Large intestine (tissue), 12 donors: Measurements from ENCODE around the gene RSPH10B. TPM values are rescaled to one million over a fixed set of nuclear protein-coding genes. Genes with fewer than 3 reads are reported as not detected.
"Not testable (repeated sequence)": the region's sequence is repeated elsewhere in the genome, so short reads cannot be mapped to it uniquely, and the experiment has no call there.

ENCODE experiments used
- DNase-seq, 2 donors: peaks; one replicate each; pipeline versions ENCODE4 v3.0.0 to v3.0.0-alpha.2; 2013
- H3K27ac ChIP-seq: one replicate; pipeline ENCODE4 v1.5.1; 2013; ENCODE audit warnings: low read length
- H3K27me3 ChIP-seq: 2 replicates; pipeline ENCODE4 v1.6.1; 2013; ENCODE audit warnings: low read length; ENCODE audit not compliant: control insufficient read depth, insufficient read depth
- H3K36me3 ChIP-seq: 2 replicates; pipeline ENCODE4 v1.6.1; 2013; ENCODE audit warnings: low read length; ENCODE audit not compliant: control insufficient read depth, insufficient read depth
- H3K4me1 ChIP-seq: one replicate; pipeline ENCODE4 v1.6.1; 2013; ENCODE audit warnings: low read length; ENCODE audit not compliant: control insufficient read depth, insufficient read depth
- H3K4me3 ChIP-seq: one replicate; pipeline ENCODE4 v1.5.1; 2013; ENCODE audit warnings: low read length
- H3K9me3 ChIP-seq: one replicate; pipeline ENCODE4 v1.6.1; 2013; ENCODE audit warnings: mild to moderate bottlenecking, low read depth, low read length, moderate library complexity; ENCODE audit not compliant: control insufficient read depth
- WGBS: methylation state at CpG from one replicate; pipeline ENCODE4 v1.1.5; 2013; ENCODE audit warnings: low lambda C conversion rate; ENCODE audit not compliant: insufficient coverage; 5-methylcytosine and 5-hydroxymethylcytosine counted together
- long read RNA-seq, 11 donors: transcript quantifications; one replicate each; lab custom pipeline, GENCODE V29; 2026
- polyA plus RNA-seq: library from polyadenylated mRNA; unstranded; fragments of 120-200 nt; gene quantifications from one replicate; pipeline ENCODE4 v1.2.1, GENCODE V29; 2013

RSPH10B gene
- polyA plus RNA-seq: 0.52 TPM
- long read RNA-seq, donor 1, partial matches to known transcripts: 8 of 8 reads
- long read RNA-seq, donor 1, other reads (novel, unspliced or antisense): 0 of 8 reads
- long read RNA-seq, donor 2, partial matches to known transcripts: 40 of 79 reads
- long read RNA-seq, donor 2, other reads (novel, unspliced or antisense): 39 of 79 reads
- long read RNA-seq, donor 3: 0 reads
- long read RNA-seq, donor 4: 0 reads
- long read RNA-seq, donor 5: 0 reads
- long read RNA-seq, donor 6: 0 reads
- long read RNA-seq, donor 7: 0 reads
- long read RNA-seq, donor 8: 0 reads
- long read RNA-seq, donor 9: 0 reads
- long read RNA-seq, donor 10, partial matches to known transcripts: 66 of 93 reads
- long read RNA-seq, donor 10, other reads (novel, unspliced or antisense): 27 of 93 reads
- long read RNA-seq, donor 11: 0 reads

DNA sequence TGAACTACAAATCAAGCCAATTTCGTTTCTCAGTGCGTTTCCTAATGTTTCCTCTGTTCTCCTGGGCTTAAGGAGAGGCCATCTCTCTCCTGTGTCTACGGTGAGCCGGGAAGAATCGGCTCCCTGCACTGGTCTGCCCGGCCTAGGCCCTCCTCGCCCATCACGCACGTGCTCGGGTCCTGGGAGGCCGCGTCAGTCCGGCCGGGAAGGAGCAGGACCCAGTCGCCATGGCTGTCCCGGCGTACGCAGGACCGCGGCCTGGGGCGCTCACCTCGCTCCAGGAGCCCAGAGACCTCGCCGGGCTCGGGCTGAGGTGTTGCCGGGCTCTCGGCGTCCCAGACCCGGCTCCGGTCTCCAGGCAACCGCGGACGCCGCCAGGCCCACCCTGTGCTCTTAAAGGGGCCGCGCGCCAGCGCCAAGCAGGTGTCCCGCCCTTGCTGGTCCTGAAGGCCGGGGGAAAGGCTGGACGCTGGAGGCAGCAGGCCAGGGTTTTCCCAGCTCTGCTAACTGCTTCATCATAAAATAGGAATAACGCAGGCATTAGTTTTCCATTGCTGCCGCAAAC, at the start of gene RSPH10B:
Gene RSPH10B (minus strand): TSS at position 343 of the 565 bp plus-strand sequence. CDS start 3,573 bp downstream, outside the sequence.
- no CpG with 5 or more reads among the region's 43 CpGs for WGBS
- H3K4me3 ChIP-seq, H3K4me1 ChIP-seq, H3K27me3 ChIP-seq, H3K27ac ChIP-seq, H3K9me3 ChIP-seq, H3K36me3 ChIP-seq: not testable (repeated sequence)
- DNase-seq: peak in 1 of 2 donors; percentile 2

DNA sequence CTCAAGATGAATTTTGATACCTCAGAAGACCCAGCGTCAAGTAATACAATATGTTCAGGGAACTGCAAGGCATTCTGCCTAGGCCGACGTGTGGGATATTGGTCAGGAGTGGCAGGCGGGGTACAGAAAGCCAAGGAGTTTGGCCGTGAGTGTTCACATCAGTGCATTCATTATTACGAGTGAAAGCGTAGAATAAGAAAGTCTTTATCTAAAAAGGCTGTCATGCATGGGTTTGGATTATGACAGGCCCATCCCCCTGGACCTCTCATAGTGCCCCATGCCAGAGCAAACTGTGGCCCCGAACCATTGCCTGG, 46.1 kb upstream of the RSPH10B start:
- no peak overlapping the region for H3K27ac ChIP-seq
- DNase-seq: no peak
- H3K9me3 ChIP-seq: no peaks in the 10 kb centered on the region
- peaks cover 53% of the 10 kb centered on the region for H3K36me3 ChIP-seq
- H3K27me3 ChIP-seq: no peaks in the 10 kb centered on the region
- H3K4me1 ChIP-seq: peaks cover 8% of the 10 kb centered on the region
- no peak overlapping the region for H3K4me3 ChIP-seq
- WGBS: no CpG with 5 or more reads among the region's 8 CpGs

DNA sequence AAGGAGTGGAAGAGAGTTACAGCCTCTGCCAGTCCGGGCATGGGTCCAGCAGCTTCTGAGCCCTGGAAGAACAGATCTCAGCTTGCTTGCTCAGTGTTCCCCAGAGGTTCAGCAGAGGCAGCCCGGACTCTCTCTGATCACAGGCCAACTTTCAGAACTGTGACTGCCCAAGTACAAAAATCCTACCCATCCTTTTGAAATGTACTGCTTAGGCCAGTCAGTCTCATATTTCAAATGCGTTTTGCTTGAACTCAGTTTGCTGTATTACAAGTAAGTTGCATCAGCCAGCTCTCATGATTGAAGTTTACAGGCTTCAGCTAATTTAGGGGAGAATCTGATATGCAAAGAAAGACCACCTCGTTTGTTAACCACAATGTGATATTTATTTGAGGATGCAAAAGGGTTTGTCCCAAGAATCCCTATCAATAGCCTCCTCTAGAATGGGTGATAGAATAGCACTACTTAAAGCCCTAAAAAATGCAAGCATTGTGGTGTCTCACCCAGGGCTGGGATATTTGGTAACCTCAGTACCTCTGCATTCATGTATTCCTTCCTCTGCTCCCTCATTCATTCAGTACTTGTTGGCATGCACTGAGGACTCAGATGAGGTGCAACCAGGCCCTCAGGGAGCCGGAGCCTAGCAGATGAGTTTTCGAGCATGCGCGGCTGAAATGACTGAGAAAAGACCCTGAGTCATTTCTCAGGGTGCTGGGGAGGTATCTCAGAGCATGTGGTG, 45.6 kb upstream of the RSPH10B start:
- H3K27me3 ChIP-seq: no peaks in the 10 kb centered on the region
- H3K4me1 ChIP-seq: peaks cover 8% of the 10 kb centered on the region
- no peak for DNase-seq
- H3K36me3 ChIP-seq: peaks cover 48% of the 10 kb centered on the region
- WGBS: no CpG with 5 or more reads among the region's 8 CpGs
- no peak overlapping the region for H3K4me3 ChIP-seq
- H3K9me3 ChIP-seq: no peaks in the 10 kb centered on the region
- H3K27ac ChIP-seq: no peak overlapping the region

DNA sequence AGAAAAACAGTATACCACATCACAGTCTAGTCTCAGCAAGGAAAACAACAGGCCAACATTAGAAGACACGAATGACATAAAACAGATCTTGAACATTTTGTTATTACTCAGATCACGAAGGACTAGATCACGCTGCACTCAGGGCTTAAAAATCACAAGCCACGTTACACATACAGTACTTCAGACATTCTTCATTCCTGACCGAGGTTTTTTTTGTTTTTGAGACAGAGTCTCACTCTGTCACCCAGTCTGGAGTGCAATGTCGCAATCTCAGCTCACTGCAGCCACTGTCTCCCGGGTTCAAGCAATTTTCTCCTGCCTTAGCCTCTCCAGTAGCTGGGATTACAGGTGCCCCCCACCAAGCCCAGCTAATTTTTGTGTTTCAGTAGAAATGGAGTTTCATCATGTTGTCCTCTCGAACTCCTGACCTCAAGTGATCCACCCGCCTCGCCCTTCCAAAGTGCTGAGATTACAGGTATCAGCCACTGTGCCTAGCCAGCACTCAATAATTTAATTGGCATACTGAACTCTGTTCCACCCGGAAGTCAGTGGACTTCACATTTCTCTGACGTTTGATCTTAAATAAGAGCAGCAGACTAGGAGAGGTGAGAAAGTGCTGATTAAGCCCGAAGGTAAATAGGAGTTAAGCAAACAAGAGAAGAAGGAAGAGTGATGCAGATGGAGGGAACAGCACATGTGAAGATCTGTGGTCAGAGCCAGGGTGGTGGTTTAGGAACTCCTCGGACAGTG, 42.0 kb upstream of the RSPH10B start:
- Histone ChIP-seq H3K36me3 (peaks cover 28% of the 10 kb centered on the region), H3K4me1 (peaks cover 8% of the 10 kb centered on the region), H3K9me3 (no peaks in the 10 kb centered on the region), H3K4me3 (no peak overlapping the region), H3K27me3 (no peaks in the 10 kb centered on the region), H3K27ac (peak overlapping the region; percentile 87)
- peak; percentile 86 to 93 for DNase-seq
- WGBS: 50% methylated on average over 6 of the region's 14 CpGs

DNA sequence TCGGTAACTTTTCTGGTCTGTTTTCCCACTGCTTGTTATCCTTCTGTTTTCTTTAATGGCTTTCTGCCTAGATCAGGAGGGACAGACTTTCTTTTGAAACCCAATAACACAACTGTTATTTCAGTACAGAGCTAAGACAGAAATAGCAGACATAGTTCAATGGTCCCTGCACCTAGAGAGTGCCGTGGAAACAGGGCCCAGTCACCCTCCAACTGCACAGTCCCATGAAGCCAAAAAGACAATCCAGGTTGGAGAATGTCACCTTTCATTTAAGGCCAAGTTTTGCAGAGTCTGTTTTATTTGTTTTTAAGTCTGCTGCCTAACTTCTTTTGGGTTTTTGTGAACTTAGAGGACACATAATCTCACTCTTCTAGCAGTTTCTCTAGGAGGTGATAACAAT, 41.1 kb upstream of the RSPH10B start:
- no CpG with 5 or more reads among the region's 2 CpGs for WGBS
- DNase-seq: no peak
- peak overlapping the region; percentile 87 for H3K27ac ChIP-seq
- peaks cover 19% of the 10 kb centered on the region for H3K36me3 ChIP-seq
- no peak overlapping the region for H3K4me3 ChIP-seq
- peaks cover 8% of the 10 kb centered on the region for H3K4me1 ChIP-seq
- H3K9me3 ChIP-seq: no peaks in the 10 kb centered on the region
- H3K27me3 ChIP-seq: no peaks in the 10 kb centered on the region

DNA sequence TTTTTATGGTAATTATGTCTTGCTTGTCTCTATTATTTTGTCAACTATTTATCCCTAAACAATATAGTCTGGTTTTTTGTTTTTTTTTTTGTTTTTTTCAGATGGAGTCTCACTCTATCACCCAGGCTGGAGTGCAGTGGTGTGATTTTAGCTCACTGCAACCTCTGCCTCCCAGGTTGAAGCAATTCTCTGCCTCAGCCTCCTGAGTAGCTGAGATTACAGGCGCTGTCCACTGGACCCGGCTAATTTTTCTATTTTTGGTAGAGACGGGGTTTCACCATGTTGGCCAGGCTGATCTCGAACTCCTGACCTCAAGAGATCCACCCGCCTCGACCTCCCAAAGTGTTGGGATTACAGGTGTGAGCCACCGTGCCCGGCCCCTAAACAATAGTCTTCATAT, 39.9 kb upstream of the RSPH10B start:
- not testable (repeated sequence) for H3K4me1 ChIP-seq, H3K27ac ChIP-seq, H3K36me3 ChIP-seq, H3K27me3 ChIP-seq, DNase-seq, H3K4me3 ChIP-seq, H3K9me3 ChIP-seq
- no CpG with 5 or more reads among the region's 8 CpGs for WGBS

DNA sequence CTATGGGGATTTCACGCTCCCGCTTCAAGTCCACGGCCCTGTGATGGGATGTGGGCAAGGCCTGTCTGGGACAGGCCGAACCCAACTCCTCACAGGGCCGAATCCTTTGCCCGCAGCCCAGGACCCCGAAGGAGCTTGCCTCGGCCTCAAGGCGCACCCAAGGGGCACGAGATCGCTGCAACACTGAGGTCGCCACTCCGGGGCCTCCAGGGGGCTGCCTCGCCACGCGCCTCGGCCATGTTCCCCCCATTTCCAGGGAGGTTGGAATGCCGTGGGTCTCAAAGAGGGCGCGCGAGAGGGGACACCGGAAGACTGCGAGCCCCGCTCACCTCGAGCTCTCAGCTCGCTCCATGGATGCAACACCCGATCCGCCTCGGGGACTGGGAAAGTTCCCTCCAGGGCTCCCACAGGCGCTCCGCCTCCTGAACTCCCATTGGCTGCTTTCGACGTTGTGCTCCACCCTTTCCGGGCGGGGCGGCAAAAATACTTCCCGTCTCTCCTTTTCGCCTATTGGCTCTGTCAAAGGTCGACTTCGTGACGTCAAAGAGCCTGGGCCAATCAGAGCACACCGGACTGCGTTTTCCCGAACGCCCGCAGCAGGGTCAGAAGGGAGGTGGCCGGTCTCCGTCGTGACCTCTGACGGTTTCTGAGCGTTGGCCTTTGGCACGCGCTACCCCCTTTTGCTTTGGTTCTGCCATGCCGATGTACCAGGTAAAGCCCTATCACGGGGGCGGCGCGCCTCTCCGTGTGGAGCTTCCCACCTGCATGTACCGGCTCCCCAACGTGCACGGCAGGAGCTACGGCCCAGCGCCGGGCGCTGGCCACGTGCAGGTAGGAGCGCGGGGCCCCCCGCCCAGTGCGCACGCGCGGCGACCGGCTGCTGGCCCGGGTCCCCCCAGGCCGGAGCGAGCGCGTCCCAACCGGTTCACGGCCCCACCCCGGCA, 38.5 kb upstream of the RSPH10B start, which contains the start of the genes AIMP2 and PMS2:
Gene AIMP2 (plus strand): TSS at position 605 of the 944 bp plus-strand sequence. CDS start 92 bp downstream, at position 697.
Gene PMS2 (minus strand): TSS at position 382 of the 944 bp plus-strand sequence. CDS start 30 bp downstream, at position 352.
- H3K9me3 ChIP-seq: no peaks in the 10 kb centered on the region
- 0% methylated on average over 2 of the region's 84 CpGs for WGBS
- H3K4me1 ChIP-seq: peaks cover 8% of the 10 kb centered on the region
- H3K4me3 ChIP-seq: peak within 1 kb of the TSS; percentile 78
- H3K27me3 ChIP-seq: no peaks in the 10 kb centered on the region
- DNase-seq: peak; percentile 99 to 100
- H3K36me3 ChIP-seq: peaks cover 6% of the 10 kb centered on the region
- H3K27ac ChIP-seq: peak within 1 kb of the TSS; percentile 80

DNA sequence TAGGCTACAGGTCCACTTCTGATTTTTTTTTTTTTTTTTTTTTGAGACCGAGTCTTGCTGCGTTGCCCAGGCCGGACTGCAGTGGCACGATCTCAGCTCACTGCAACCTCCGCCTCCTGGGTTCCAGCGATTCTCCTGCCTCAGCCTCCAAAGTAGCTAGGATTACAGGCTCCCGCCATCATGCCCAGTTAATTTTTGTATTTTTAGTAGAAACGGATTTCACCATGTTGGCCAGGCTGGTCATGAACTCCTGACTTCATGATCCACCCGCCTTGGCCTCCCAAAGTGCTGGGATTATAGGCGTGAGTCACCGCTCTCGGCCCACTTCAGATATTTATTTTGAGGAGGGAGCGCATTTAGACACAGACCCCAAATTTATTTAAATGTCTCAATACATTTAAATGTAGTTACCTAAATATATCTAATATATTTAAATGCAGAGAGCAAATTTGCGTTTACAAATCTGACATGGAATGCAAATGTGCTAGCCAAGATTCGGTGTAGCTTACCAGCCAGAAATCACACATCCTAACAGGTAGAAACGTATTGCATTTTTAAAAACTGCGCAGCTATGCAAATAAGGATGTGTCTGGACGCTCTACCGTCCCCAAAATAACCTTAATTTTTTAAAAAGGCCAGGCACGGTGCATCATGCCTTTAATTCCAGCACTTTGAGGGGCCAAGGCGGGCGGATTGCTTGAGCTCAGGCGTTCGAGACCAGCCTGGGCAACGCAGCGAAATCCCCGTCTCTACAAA, 37.5 kb upstream of the RSPH10B start:
- H3K4me1 ChIP-seq, H3K36me3 ChIP-seq, DNase-seq, H3K27ac ChIP-seq, H3K9me3 ChIP-seq, H3K27me3 ChIP-seq: not testable (repeated sequence)
- 100% methylated on average over 1 of the region's 27 CpGs for WGBS
- peak overlapping the region; percentile 78 for H3K4me3 ChIP-seq

DNA sequence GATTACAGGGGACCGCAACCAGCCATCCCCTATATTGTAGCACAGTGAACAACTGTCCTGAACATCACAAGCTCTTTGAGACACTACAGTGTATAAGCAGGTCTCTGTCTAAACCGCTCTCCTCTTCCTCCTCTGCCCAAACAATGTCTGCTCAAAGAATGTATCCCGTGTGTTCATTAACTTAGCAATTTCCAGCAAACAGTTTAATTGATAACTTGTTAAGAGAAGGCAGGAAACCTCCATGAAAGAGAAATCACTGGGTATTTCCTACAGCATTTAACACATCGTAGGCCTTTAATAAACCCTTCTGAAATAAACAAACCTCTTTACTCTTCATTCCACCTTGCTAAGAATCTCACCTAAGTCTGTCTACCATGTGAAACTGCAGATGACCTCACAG, 36.9 kb upstream of the RSPH10B start:
- Histone ChIP-seq H3K27me3 (no peaks in the 10 kb centered on the region), H3K27ac (no peak overlapping the region), H3K9me3 (no peaks in the 10 kb centered on the region), H3K4me3 (no peak overlapping the region), H3K36me3 (peaks cover 9% of the 10 kb centered on the region), H3K4me1 (peaks cover 2% of the 10 kb centered on the region)
- WGBS: 67% methylated on average over 1 of the region's 4 CpGs
- DNase-seq: no peak
